ENCODE results near the gene FOXI1.

GRCh38 chr5:170147051-170147752 lies 41.5 kb downstream of the FOXI1 start:
- TF ChIP-seq POLR2AphosphoS5 (IDR thresholded peaks at IDR 0.05) (no peak), CTCF (IDR thresholded peaks at IDR 0.05) (no peak), POLR2A (IDR thresholded peaks at IDR 0.05) (no peak)

All from gastroesophageal sphincter (tissue), 3 donors.